ENCODE data around the gene HNRNPA2B1. TPM values are rescaled to one million over a fixed set of nuclear protein-coding genes. Genes with fewer than 3 reads are reported as not detected.

HNRNPA2B1 gene
- total and polyA plus RNA-seq, 7 donors: 141 to 885 (median 208) TPM

DNA sequence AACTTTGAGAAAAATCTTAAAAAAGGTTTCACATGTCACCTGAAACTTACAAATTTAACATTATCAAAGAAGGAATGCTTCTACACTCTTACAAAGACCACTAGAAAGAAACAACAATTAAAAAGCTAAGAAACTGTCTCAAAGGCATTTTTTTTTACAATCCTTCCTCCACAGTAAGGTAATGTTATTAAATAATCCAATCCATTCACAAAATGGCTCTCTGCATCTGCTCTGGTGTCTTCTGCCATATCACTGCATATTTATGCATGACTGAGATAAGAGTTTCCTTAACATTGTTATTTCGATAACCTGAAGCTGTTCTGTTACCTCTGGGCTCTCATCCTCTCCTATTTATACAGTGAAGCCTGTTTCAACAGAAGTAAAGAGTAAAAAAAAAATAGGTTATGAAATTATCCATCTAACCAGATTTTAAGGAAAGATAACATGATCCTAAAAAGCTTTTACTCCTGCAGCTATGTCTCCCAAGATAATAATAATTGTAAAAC is 8.5 kb downstream of the HNRNPA2B1 start:
- intact Hi-C loops (cut with DNase I): no loop called here
- Histone ChIP-seq H3K9me3 (no peaks in the 10 kb centered on the region), H3K4me1 (peaks cover 0 to 65% (median 55%) of the 10 kb centered on the region in 4 donors), H3K27me3 (no peaks in the 10 kb centered on the region), H3K36me3 (peaks cover 40 to 99% (median 75%) of the 10 kb centered on the region in 4 donors), H3K27ac (no peak overlapping the region), H3K4me3 (no peak overlapping the region)
- TF ChIP-seq, protein P1, sequence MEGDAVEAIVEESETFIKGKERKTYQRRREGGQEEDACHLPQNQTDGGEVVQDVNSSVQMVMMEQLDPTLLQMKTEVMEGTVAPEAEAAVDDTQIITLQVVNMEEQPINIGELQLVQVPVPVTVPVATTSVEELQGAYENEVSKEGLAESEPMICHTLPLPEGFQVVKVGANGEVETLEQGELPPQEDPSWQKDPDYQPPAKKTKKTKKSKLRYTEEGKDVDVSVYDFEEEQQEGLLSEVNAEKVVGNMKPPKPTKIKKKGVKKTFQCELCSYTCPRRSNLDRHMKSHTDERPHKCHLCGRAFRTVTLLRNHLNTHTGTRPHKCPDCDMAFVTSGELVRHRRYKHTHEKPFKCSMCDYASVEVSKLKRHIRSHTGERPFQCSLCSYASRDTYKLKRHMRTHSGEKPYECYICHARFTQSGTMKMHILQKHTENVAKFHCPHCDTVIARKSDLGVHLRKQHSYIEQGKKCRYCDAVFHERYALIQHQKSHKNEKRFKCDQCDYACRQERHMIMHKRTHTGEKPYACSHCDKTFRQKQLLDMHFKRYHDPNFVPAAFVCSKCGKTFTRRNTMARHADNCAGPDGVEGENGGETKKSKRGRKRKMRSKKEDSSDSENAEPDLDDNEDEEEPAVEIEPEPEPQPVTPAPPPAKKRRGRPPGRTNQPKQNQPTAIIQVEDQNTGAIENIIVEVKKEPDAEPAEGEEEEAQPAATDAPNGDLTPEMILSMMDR (IDR thresholded peaks at IDR 0.05): no peak
- TF ChIP-seq POLR2A (IDR thresholded peaks at IDR 0.05) (no peak), POLR2AphosphoS5 (IDR thresholded peaks at IDR 0.05) (no peak), EP300 (IDR thresholded peaks at IDR 0.05) (no peak)
- no peak for DNase-seq
- 73 to 84% methylated on average over 1 of the region's 1 CpG for WGBS, 2 donors

DNA sequence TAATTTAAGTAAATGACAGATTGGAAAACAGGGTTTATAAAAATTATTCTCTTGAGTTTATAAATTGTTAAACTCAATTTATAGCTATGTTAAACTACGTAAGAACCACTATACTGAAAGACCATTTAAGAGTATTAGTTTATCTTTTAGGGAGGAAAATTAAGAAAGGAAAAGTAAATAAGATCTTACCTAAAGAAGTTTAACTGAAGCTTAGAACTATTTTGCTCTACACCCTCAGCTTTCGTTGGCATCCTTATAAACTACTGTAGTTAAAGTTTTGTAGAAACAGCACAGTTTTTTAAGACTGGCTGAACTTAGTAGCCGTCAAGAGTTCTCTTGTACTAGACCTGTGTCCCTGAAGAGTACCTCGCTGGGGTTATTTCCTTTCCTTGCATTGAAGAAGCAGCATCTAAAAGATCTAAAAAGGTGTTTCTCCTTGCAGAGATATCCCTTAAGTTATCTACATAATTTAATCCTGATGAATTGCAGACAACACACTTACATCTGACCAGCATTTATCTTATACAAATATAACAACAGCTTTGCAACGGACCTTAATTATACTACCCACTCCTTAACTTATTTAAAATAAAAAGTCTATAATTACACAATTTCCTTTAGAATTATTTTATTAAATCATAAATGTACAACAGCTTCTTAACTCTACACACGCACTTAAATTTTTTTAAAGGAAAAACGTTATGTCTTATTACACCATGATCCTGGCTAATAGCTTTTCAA is 9.1 kb downstream of the HNRNPA2B1 start:
- Histone ChIP-seq H3K4me1 (peaks cover 0 to 59% (median 49%) of the 10 kb centered on the region in 4 donors), H3K9me3 (no peaks in the 10 kb centered on the region), H3K4me3 (no peak overlapping the region), H3K27ac (no peak overlapping the region), H3K36me3 (peaks cover 34 to 96% (median 70%) of the 10 kb centered on the region in 4 donors), H3K27me3 (no peaks in the 10 kb centered on the region)
- DNase-seq: no peak
- TF ChIP-seq POLR2A (IDR thresholded peaks at IDR 0.05) (no peak), POLR2AphosphoS5 (IDR thresholded peaks at IDR 0.05) (no peak), EP300 (IDR thresholded peaks at IDR 0.05) (no peak)
- TF ChIP-seq, protein P1 (IDR thresholded peaks at IDR 0.05): no peak
- 69 to 79% methylated on average over 7 of the region's 7 CpGs for WGBS, 2 donors
- intact Hi-C loops (cut with DNase I): no loop called here

DNA sequence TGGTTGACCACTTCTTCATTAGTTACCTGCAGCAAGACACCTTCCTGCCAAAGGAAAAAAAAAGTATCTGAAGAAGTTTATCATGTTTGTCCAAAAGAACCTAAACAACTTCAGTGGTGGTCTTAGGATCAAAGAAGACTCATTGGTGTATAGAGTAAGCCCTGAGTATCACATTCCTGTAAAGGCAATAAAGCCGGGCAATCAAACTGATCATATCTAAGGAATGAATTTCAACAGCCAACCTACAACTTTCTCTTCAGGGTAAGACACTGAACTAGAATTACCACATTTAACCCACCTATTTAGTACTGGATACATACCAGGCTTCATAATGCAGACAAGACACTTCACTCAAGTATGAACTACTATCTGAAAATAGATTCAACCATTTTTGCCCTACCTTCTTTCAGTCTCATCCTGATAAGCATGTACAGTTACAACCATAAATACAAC is 10.1 kb downstream of the HNRNPA2B1 start:
- no peak overlapping the region for H3K4me3 ChIP-seq
- H3K4me1 ChIP-seq: peaks cover 0 to 49% (median 39%) of the 10 kb centered on the region in 4 donors
- DNase-seq: no peak
- no peaks in the 10 kb centered on the region for H3K27me3 ChIP-seq
- H3K9me3 ChIP-seq: no peaks in the 10 kb centered on the region
- TF ChIP-seq, protein P1 (IDR thresholded peaks at IDR 0.05): no peak
- no peak for TF ChIP-seq EP300 (IDR thresholded peaks at IDR 0.05)
- H3K27ac ChIP-seq: no peak overlapping the region
- 63 to 90% methylated on average over 1 of the region's 1 CpG for WGBS, 2 donors
- H3K36me3 ChIP-seq: peaks cover 30 to 90% (median 61%) of the 10 kb centered on the region in 4 donors
- intact Hi-C loops (cut with DNase I): no loop called here

DNA sequence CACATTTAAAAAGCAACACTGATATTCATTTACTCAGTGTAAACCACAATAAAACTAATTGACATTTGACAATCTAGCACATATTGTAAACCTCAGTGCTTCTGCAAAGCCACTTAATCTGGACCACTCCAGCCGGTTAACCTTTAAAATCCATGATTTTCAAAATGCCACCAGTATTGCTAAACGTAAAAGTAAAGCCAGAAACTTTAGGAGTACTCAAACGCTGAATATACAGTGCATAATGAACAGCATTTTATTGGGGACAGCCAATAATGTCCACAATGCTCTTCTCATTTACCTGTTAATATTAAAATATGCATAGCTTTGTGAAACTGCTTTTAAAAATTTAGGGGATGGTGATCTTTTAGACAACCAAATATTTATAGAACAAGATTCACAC is 10.8 kb downstream of the HNRNPA2B1 start:
- TF ChIP-seq POLR2AphosphoS5 (IDR thresholded peaks at IDR 0.05): no peak
- no peak for TF ChIP-seq EP300 (IDR thresholded peaks at IDR 0.05)
- TF ChIP-seq POLR2A (IDR thresholded peaks at IDR 0.05): no peak
- TF ChIP-seq, protein P1 (IDR thresholded peaks at IDR 0.05): no peak
- no peak for DNase-seq
- Histone ChIP-seq H3K4me1 (peaks cover 0 to 42% (median 33%) of the 10 kb centered on the region in 4 donors), H3K4me3 (no peak overlapping the region), H3K36me3 (peaks cover 26 to 83% (median 56%) of the 10 kb centered on the region in 4 donors), H3K9me3 (no peaks in the 10 kb centered on the region), H3K27ac (no peak overlapping the region), H3K27me3 (no peaks in the 10 kb centered on the region)
- intact Hi-C loops (cut with DNase I): no loop called here
- WGBS, 2 donors: 76 to 87% methylated on average over 3 of the region's 3 CpGs

All from sigmoid colon (tissue), 7 donors.